Right atrium auricular region (tissue), 2 donors: ENCODE results near the gene DOK4. TPM values are rescaled to one million over a fixed set of nuclear protein-coding genes. Genes with fewer than 3 reads are reported as not detected.

Experiments used
- DNase-seq: peaks from one replicate; pipeline ENCODE4 v3.0.0-alpha.2; 2019; ENCODE audit warnings: low spot score
- H3K27ac ChIP-seq, 2 donors: fragments of 200-600 bp; sonication (generic); 1 replicate in 1 of 2; 2 replicates in 1 of 2; pipeline ENCODE4 v1.5.1; 2016 to 2019
- H3K27me3 ChIP-seq, 2 donors: fragments of 200-600 bp; sonication (generic); one replicate each; pipeline versions ENCODE4 v1.5.1 to v1.6.0; 2017 to 2019
- H3K36me3 ChIP-seq: fragments of 200-600 bp; sonication (generic); one replicate; pipeline ENCODE4 v1.5.1; 2016
- H3K4me1 ChIP-seq, 2 donors: fragments of 200-600 bp; sonication (generic); one replicate each; pipeline versions ENCODE4 v1.5.1 to v1.6.0; 2017 to 2019
- H3K4me3 ChIP-seq, 2 donors: fragments of 200-600 bp; sonication (generic); 1 replicate in 1 of 2; 2 replicates in 1 of 2; pipeline ENCODE4 v1.5.1; 2017 to 2019; ENCODE audit warnings: mild to moderate bottlenecking in 1 of 2, moderate library complexity in 1 of 2
- H3K9me3 ChIP-seq, 2 donors: fragments of 200-600 bp; sonication (generic); one replicate each; pipeline ENCODE4 v1.5.1; 2019
- CTCF ChIP-seq, 2 donors: fragments of 200-600 bp; sonication (generic); IDR thresholded peaks; one replicate each; pipeline ENCODE4 v1.5.1; 2019; ENCODE audit warnings: antibody characterized with exemption in 2 of 2
- total RNA-seq, 2 donors: library from RNA; depleted of rRNA; stranded (reverse); fragments of >200 nt; gene quantifications; one replicate each; pipeline ENCODE4 v1.1.0, GENCODE V29; 2016

DOK4 gene
- total RNA-seq, 2 donors from 2014 or later = 15.2 to 34.2 TPM

DNA sequence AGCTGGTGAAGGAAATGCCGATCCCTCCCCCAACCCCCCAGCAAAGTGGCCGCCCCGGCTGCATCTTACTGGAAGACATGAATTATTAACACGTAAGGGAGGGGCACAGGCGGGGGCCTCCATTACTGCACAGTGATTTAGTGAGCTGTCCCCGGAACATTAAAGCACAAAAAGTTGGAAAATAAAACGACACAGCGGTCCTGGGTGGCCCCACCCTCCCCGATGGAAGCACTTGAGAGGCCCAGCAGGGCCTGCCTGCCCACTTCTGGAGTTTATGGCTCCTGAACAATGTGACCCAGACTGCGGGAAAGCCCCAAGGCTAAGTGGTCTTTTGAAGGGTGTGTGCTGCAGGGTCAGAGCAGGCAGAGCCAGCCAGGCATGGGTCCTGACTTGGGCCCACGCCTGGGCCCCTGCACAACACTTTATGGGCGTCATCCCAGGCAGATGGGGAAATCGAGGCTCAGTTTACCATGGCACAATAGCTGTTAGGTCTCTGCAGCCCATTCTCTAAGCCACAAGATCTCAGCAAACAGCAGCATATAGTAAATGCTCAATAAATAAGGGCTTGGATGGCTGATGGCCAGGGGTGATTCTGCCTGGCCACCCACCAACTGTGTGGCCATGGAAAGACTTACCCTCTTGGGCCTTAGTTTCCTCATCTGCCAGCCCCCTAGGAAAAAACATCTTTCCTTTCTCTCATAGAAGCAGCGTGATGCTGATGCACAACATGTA, 27.2 kb upstream of the DOK4 start:
- H3K36me3 ChIP-seq = peaks cover 26% of the 10 kb centered on the region
- H3K27ac ChIP-seq = no peak overlapping the region
- no peaks in the 10 kb centered on the region for H3K9me3 ChIP-seq
- H3K4me1 ChIP-seq = peaks cover 0 to 8% of the 10 kb centered on the region in 2 donors
- H3K4me3 ChIP-seq = no peak overlapping the region
- H3K27me3 ChIP-seq = no peaks in the 10 kb centered on the region
- no peak for DNase-seq
- no peak for TF ChIP-seq CTCF (IDR thresholded peaks at IDR 0.05)

- no peaks in the 10 kb centered on the region for H3K9me3 ChIP-seq
Measured at GRCh38 chr16:57512296-57513001, 26.2 kb upstream of the DOK4 start.

GRCh38 chr16:57510016-57510871, 24.0 kb upstream of the DOK4 start:
- Histone ChIP-seq H3K4me1 (peaks cover 0 to 8% of the 10 kb centered on the region in 2 donors), H3K36me3 (peaks cover 11% of the 10 kb centered on the region), H3K9me3 (no peaks in the 10 kb centered on the region), H3K4me3 (no peak overlapping the region), H3K27ac (no peak overlapping the region), H3K27me3 (no peaks in the 10 kb centered on the region)
- no peak for TF ChIP-seq CTCF (IDR thresholded peaks at IDR 0.05)
- no peak for DNase-seq

More at GRCh38 chr16:57512296-57513001, 26.2 kb upstream of the DOK4 start:
- Histone ChIP-seq H3K27me3 (no peaks in the 10 kb centered on the region), H3K36me3 (peaks cover 15% of the 10 kb centered on the region), H3K27ac (no peak overlapping the region), H3K4me3 (no peak overlapping the region), H3K4me1 (peaks cover 0 to 8% of the 10 kb centered on the region in 2 donors)
- DNase-seq = no peak
- TF ChIP-seq CTCF (IDR thresholded peaks at IDR 0.05) = no peak

DNA sequence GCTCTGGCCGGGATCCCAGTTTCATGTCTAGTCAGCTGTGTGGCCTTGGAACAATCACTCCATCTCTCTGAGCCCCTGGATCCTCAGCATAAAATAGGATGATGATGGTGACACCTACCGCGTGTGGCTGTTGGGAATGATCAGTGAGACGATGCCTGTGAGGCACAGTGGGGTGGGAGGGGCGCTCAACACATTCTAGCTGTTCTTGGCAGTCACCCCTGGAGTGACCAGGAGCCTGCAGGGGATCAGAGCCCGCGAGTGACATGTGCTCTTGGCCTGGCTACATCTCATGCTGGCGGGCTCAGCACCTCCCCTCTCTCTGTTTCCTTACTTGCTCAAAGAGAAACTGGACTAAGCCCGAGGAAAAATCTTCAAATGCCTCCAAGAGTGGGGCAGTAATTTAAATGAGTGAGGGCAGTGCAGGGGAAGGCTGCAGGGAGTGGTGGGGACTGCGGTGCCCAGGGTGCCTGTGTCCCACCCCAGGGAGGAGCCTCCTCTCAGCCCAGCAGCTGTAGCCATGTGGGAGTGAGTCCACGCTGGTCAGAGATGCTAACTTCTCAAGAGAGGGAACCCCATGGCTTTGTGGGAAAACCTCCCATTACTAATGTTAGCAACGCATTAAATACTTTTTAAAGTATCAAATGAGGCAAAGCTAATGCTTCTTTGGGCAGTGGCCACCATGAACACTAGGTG, 23.1 kb upstream of the DOK4 start:
- H3K9me3 ChIP-seq = no peaks in the 10 kb centered on the region
- TF ChIP-seq CTCF (IDR thresholded peaks at IDR 0.05) = no peak
- no peak for DNase-seq

GRCh38 chr16:57508035-57508425, 21.7 kb upstream of the DOK4 start:
- peaks cover 5% of the 10 kb centered on the region for H3K36me3 ChIP-seq
- no peaks in the 10 kb centered on the region for H3K4me1 ChIP-seq
- no peaks in the 10 kb centered on the region for H3K9me3 ChIP-seq
- TF ChIP-seq CTCF (IDR thresholded peaks at IDR 0.05) = no peak
- H3K4me3 ChIP-seq = no peak overlapping the region
- H3K27ac ChIP-seq = no peak overlapping the region
- DNase-seq = no peak
- no peaks in the 10 kb centered on the region for H3K27me3 ChIP-seq

More for the DNA sequence above, 23.1 kb upstream of the DOK4 start:
- Histone ChIP-seq H3K27ac (no peak overlapping the region), H3K4me1 (peaks cover 0 to under 1% of the 10 kb centered on the region in 2 donors), H3K36me3 (peaks cover 11% of the 10 kb centered on the region), H3K27me3 (no peaks in the 10 kb centered on the region), H3K4me3 (no peak overlapping the region)
